GM21367 (cell line): ENCODE data around the gene TSPO.

Source experiments
- ATAC-seq: cut with Tn5 transposase; IDR thresholded peaks from one replicate; pipeline ENCODE4 v1.9.1; 2021; ENCODE audit not compliant: unreplicated experiment

The TSPO gene

DNA sequence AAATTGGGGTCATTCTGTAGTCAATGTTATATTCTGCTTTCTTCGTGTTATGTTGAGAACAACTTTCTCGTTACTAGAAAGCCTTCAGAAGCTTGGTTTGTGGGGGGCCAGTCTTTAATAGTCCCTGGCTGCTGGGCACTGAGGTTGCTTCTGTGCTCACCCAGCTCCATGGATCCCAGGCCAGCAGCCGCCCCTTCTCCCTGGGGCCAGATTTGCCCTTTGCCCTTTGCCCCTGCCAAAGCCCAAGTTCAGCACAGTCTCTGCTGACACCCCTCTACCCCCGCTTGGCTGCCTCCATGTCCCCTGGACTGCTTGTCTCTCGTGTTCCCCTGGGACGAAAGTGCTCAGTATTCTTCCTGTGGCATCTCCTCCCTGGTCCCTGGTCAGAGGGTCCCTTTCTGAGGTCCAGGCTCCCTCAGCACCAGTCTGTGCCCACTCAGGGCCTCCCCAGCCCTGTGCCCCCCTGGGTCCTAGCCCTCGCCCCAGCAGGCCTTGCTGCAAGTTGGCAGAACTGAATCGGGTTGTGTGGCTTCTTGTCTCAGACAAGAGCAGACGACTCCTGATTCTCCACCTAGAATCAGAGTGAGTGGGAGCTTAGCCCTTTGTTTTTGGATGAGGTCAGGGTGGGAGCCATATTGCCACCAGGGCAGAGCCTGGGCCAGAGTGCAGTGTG is 6.7 kb downstream of the TSPO start:
- no peak for ATAC-seq

- no peak for ATAC-seq
Observed at GRCh38 chr22:43158778-43159483, 7.6 kb downstream of the TSPO start.

DNA sequence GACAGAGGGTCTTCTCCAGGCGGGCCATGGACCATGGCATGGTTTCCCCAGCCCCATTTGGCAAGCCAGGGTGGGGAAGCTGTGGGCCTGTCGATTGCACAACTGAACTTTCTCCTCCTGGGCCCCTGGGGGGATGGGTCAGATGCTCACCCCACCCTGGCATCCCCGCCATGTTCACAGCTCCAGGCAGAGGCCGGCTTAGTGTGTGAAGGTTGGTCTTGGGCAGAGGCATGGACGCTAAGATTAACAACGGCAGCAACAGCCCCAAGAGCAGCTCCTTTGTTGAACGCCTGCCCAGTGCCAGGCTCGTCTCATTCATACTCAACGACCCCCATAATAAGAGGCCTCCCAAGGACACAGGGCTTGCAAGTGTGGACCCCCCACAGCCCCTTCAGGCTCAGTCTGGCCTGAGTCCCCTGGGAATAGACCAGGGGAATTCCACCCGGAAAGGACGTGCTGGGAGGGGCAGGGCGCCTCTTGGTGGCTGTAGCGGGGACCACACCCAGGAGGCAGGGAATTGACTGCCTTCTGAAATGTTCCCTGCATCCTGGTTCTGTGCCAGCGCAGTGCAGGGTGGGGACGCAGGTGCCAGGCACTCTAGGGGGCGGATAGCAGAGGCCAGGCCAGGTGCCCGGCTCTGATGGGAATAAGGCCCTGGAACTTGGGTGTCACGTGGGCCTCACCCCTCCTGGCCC is 8.3 kb downstream of the TSPO start:
- no peak for ATAC-seq

GRCh38 chr22:43160497-43161126 is 9.3 kb downstream of the TSPO start:
- no peak for ATAC-seq

DNA sequence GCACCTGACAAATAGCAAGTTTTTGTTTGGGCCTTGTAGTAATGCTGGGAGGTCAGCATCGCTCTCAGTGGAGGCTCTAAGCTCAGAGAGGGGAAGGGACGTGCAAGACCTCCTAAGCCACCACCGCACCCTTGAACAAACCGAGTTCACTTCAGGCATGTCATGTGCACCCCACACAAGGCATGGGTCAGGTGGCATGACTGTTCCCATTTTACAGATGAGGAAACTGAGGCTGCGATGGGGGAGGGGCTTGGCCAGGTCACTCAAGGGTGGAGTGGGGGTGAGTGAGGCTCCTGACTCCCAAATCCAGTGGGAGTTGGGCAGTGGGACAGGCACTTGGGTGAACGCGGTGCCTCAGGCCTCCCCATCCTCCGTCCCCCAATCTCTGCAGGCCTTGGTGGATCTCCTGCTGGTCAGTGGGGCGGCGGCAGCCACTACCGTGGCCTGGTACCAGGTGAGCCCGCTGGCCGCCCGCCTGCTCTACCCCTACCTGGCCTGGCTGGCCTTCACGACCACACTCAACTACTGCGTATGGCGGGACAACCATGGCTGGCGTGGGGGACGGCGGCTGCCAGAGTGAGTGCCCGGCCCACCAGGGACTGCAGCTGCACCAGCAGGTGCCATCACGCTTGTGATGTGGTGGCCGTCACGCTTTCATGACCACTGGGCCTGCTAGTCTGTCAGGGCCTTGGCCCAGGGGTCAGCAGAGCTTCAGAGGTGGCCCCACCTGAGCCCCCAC is 11.2 kb downstream of the TSPO start:
- ATAC-seq = no peak

- no peak for ATAC-seq
Observed at GRCh38 chr22:43163241-43163795, 12.0 kb downstream of the TSPO start.

DNA sequence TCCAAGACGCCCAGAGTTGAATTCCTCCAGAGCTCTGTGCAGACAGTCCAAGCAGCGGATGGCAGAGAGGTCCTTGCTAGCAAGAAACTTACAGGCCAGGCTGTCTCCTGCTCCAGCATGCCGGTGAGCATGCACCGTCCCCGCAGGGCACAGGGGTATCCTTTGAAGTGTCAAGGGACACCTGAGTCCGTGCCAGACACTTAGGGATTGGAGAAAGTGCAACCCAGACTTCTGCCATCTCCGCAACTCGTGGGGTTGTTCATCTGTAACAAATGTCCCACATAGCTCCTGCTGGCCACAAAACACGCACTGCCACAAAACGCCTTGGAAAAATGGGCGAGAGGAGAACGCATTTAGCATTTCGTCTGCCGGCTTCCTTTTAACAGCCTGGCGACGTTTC is 13.3 kb downstream of the TSPO start:
- no peak for ATAC-seq

GRCh38 chr22:43166132-43166930 is 15.0 kb downstream of the TSPO start:
- ATAC-seq = no peak

- ATAC-seq = no peak
Observed at GRCh38 chr22:43167001-43167589, 15.7 kb downstream of the TSPO start.

DNA sequence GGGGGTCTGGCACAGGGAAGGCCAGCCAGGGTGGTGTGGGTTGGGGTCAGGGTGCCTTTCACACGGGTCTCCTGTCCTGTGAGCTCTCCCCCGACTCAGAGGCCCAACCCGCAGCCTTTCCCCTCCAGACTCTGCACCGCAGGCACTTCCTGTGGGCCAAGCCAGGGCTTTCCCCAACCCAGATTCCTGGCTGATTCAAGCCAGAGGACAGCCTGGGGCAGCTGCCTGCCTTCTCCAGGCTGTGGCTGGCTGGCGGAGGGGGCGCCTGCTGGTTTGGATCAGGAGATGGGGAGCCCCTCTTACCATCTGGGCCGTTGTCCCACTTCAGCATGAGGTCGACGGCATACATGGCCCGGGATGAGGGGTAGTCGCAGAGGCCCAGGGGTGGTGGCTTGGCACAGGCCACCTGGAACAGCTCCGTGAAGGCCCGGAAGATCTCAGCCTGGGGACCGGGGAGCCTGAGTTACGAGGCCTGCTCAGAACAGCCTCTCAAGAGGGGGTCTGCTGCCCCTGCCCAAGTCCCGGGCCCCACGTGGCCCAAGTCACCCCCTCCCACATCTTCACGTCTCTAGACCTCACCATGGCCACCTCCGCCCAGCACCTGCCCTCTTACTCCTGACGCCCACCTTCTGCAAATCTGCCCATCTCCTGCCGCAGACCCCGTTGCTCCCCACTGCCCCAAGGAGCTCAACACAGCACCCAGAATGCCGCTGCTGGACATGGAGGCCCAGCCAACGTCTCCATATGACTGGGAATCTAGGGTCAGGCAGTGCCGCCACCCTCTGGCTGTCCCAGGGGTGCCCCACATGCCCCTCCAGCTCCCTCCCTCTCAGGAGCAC is 17.3 kb downstream of the TSPO start:
- ATAC-seq = no peak

DNA sequence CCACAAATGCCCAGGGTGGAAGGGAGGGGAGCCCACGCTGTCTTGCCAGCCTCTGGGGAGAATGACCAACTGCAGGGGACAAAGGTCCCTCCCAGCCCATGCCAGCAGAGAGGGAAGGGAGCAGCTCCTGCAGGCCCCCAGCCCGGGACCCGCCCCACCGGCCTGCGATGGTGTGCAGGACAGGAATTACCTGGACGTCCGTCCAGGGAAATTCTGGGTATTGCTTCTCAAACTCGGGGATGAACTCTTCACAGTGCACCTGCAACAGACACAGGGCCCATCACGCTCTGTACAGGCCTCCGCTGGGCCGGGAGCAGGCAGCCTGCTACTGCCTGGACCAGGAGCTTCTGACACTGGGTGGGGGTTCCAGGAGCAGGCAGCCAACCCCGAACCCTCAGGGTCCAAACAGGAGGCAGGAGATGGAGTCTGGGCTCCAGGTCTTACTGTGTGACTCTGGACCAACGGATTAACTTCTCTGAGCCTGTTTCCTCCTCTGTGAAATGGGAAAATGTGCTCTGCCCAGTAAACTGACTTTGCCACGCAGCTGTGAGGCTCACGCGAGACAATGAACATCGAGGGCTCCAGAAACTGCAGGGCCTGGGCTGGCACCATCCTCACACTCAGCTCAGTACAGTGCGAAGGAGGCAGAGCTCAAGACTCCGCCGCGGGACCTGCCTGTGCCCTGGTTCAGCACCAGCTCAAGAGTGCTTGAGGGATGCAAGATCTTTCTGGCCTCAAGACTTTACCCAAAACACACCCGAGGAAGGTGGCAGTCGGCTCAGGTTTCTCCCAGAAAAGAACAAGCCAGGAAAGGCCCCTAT is 18.2 kb downstream of the TSPO start:
- no peak for ATAC-seq

GRCh38 chr22:43170131-43170480 is 18.7 kb downstream of the TSPO start:
- no peak for ATAC-seq

- no peak for ATAC-seq
Observed at GRCh38 chr22:43171019-43171491, 19.7 kb downstream of the TSPO start.

- ATAC-seq = no peak
Observed at GRCh38 chr22:43171607-43172006, 20.2 kb downstream of the TSPO start.

DNA sequence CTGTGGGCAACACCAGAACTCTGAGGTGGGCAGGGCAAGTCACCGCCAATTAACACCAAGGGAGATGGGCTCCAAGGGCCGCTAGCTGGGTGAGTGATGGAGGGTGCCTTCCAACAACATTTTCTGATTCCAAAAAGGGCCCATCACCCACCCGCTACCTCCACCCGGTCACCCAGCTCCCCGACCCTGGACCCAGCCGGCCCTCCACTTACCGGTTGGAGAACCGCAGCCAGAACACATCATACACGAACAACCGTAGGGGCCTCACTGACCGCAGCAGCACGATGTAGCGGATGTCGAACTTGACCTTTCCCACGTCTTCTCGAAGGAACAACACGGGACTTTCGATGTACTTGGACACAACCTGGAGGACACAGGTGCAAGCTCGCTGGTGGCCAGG is 20.8 kb downstream of the TSPO start:
- ATAC-seq = no peak

- ATAC-seq = no peak
Observed at GRCh38 chr22:43173566-43173965, 22.2 kb downstream of the TSPO start.

DNA sequence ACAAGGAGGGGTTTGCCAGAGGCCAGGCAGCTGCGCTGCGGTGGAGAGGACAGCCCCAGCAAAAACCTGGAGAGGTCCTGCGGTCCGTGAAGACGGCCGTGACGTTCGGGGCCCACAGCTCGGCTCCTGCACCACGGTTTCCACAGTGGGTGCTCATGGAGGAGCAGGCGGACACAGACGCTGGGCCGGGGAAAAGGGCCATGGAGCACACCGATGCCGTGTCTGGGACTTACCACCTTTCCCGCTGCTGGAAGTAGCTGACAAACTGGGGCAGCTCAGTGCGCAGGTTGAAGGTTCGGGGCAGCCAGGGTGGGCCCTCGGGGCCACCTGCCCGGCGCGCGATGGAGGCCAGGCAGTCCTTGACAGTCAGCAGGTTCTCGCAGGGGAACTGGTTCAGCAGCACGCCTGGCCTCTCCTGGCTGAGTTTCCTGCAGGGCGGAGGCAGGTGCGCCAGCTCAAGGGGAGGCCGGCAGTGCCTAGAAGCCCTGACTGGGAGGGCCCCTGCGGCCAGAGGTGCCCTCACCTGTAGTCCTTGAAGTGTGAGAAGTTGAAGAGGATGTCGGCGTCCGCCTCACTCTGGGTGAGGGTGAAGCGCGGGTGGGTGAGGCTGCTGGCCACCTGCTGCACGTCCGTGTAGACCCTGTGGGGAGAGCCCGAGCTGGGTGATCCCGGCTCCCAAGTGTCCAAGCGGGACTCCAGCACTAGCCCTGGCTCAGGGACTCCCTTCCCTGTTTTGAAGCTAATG is 22.8 kb downstream of the TSPO start:
- no peak for ATAC-seq
